ENCODE measurements around the gene NAPG. TPM values are rescaled to one million over a fixed set of nuclear protein-coding genes. Genes with fewer than 3 reads are reported as not detected.
A peak's percentile ranks its signal among the peaks of the same experiment; 100 is the strongest.

The NAPG gene
- total RNA-seq, 2 experiments from 2014 or later, result 26.6 to 32.1 TPM

DNA sequence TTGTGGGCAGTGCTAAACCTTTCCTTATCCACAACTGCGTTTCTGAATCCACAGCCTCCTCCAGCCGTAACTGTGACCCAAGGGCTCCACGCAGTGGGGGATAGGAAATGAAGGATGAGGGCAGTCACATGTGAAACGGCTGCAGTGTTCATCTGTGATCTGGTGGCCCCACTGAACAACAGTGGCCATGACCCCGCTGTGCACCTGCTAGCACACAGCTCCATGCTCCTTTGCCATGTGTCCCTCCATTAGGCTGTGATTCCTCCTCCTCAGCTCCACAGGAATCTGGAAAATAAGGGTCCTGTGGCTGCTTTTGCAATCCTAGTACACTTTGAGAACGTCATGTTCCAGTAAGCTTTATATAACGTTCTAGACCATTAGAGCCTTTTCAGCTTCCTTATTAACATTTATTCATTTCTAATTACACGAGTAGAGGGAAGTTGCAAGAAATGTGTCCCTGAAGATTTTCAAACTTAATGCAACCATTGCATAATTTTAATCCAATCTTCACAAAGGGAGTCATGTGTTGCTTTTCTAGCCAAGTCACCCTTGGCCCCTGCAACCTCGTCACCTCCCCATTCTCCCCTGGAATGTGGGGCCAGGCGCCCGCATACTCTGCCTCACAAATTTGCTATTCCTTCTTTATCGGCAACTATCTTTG lies 7.1 kb upstream of the NAPG start:
- no peak for DNase-seq
- Mint-ChIP-seq H3K36me3 (ENCODE audit: low read depth) (no peaks in the 10 kb centered on the region), H3K9me3 (no peaks in the 10 kb centered on the region), H3K27me3 (peaks cover 26% of the 10 kb centered on the region), H3K4me3 (no peak overlapping the region), H3K4me1 (peaks cover 4% of the 10 kb centered on the region), H3K27ac (no peak overlapping the region)
- ChIA-PET POLR2A (interaction anchor here (0.6 kb wide), 1 partner anchor 656 kb away, joined by 3 read pairs; no protein-coding TSS in a partner anchor), CTCF (no interaction called here)

DNA sequence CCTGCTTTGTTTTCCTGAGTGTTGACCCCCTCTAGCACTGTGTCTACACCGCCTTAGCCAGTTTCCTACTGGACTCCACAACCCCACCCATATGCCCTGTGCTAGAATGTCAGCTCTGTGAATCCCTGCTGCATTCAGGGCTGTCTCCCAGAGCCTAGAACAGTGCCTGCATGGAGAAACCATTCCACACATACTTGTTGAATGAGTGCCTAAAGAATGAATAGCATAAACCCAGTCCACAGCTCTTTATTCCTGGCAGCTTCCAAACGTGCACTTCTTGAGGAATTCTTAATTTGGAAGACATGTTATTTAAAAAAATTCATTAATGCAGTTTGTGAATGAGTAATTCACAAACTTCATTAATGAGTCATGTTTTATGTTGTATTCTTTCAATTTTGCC lies 6.5 kb upstream of the NAPG start:
- Mint-ChIP-seq H3K9me3 (no peaks in the 10 kb centered on the region), H3K27me3 (peaks cover 26% of the 10 kb centered on the region), H3K36me3 (ENCODE audit: low read depth) (no peaks in the 10 kb centered on the region), H3K4me1 (peaks cover 6% of the 10 kb centered on the region), H3K27ac (no peak overlapping the region), H3K4me3 (no peak overlapping the region)
- no peak for DNase-seq
- ChIA-PET POLR2A (interaction anchor here (0.6 kb wide), 1 partner anchor 656 kb away, joined by 3 read pairs; no protein-coding TSS in a partner anchor), CTCF (no interaction called here)

GRCh38 chr18:10519999-10520935 lies 5.6 kb upstream of the NAPG start:
- no peaks in the 10 kb centered on the region for H3K36me3 Mint-ChIP-seq (ENCODE audit: low read depth)
- peaks cover 15% of the 10 kb centered on the region for H3K4me1 Mint-ChIP-seq
- ChIA-PET POLR2A (no interaction called here), CTCF (interaction anchor here (1.3 kb wide), 1 partner anchor 549 kb away, joined by 3 read pairs; no protein-coding TSS in a partner anchor)
- H3K27ac Mint-ChIP-seq, result no peak overlapping the region
- H3K9me3 Mint-ChIP-seq, result no peaks in the 10 kb centered on the region
- peak; percentile 76 for DNase-seq
- H3K4me3 Mint-ChIP-seq, result no peak overlapping the region
- H3K27me3 Mint-ChIP-seq, result peaks cover 20% of the 10 kb centered on the region

DNA sequence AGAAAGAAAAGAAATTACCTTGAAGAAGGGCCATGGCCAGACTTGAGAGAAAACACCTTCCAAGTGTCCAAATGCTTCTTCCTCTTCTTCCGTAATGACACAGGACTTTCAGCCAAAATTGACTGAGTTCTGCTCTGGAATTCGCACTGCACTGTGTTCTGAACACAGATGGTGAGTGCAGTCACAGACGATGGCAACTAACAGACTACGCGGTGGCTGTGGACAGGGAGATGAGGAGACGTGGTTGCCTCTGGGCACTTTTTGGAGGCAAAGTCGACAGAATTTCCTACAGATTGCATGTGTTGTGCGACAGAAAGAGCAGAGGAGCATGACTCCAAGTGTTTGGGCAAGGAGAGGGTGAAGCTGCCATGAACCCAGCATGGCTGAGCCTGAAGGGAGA lies 4.3 kb upstream of the NAPG start:
- POLR2A ChIA-PET, result no interaction called here
- Mint-ChIP-seq H3K27ac (no peak overlapping the region), H3K9me3 (no peaks in the 10 kb centered on the region), H3K27me3 (peaks cover 17% of the 10 kb centered on the region), H3K4me1 (peaks cover 20% of the 10 kb centered on the region), H3K36me3 (ENCODE audit: low read depth) (no peaks in the 10 kb centered on the region), H3K4me3 (no peak overlapping the region)
- DNase-seq, result no peak
- CTCF ChIA-PET, result no interaction called here

DNA sequence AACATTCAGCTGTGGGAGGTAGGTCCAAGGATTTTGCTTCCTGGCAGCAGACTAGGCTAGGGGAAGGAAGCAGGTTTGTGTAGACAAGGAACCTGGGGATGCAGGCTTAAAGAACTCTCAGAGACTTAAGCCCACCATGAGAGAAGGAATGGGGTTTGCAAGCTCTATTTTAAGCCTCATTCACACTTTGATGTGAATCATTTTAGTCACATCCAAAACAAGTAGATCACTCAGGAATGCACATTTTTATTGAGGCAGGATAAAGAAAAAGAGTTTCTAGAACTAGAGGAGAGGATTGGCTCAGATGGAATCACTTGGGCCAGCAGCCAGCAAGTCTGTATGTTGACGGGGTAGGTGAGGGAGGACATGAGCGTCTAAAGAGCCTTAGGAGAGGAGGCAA lies 3.3 kb upstream of the NAPG start:
- Mint-ChIP-seq H3K4me1 (peaks cover 28% of the 10 kb centered on the region), H3K36me3 (ENCODE audit: low read depth) (peaks cover 2% of the 10 kb centered on the region), H3K9me3 (no peaks in the 10 kb centered on the region), H3K4me3 (no peak overlapping the region), H3K27me3 (peaks cover 12% of the 10 kb centered on the region), H3K27ac (no peak overlapping the region)
- ChIA-PET POLR2A (no interaction called here), CTCF (interaction anchor here (0.6 kb wide), 1 partner anchor 1187 kb away, joined by 3 read pairs; no protein-coding TSS in a partner anchor)
- no peak for DNase-seq

DNA sequence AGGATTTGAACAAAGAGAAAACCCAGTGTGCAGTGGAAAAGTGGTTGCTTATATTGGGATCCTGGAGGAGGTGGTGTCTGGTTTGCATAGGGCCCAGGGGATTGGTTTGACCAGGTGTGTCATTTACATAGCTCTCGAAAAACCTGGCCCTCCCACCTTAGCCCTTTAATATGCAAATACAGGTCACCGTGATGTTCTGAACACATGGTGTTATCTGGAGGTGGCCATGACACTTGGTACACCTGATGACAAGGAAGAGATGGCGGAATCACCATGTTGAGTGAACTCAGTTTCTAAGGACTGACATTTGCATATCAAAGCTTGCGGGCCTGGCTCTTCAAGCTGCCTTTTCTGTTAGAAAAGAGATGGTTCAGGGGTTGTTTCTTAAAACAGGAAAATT lies 2.3 kb upstream of the NAPG start:
- H3K36me3 Mint-ChIP-seq (ENCODE audit: low read depth), result peaks cover 2% of the 10 kb centered on the region
- ChIA-PET POLR2A (no interaction called here), CTCF (no interaction called here)
- DNase-seq, result no peak
- no peak overlapping the region for H3K4me3 Mint-ChIP-seq
- no peak overlapping the region for H3K27ac Mint-ChIP-seq
- peaks cover 8% of the 10 kb centered on the region for H3K27me3 Mint-ChIP-seq
- peaks cover 34% of the 10 kb centered on the region for H3K4me1 Mint-ChIP-seq
- H3K9me3 Mint-ChIP-seq, result no peaks in the 10 kb centered on the region

GRCh38 chr18:10524507-10525370 lies 1.1 kb upstream of the NAPG start:
- H3K27me3 Mint-ChIP-seq, result peaks cover 4% of the 10 kb centered on the region
- peak overlapping the region; percentile 25 for H3K27ac Mint-ChIP-seq
- ChIA-PET POLR2A (no interaction called here), CTCF (interaction anchor here (1.1 kb wide), 1 partner anchor 10 kb away, joined by 3 read pairs; no protein-coding TSS in a partner anchor)
- DNase-seq, result no peak
- H3K4me1 Mint-ChIP-seq, result peaks cover 42% of the 10 kb centered on the region
- peaks cover 2% of the 10 kb centered on the region for H3K36me3 Mint-ChIP-seq (ENCODE audit: low read depth)
- H3K4me3 Mint-ChIP-seq, result peak overlapping the region; percentile 96
- no peaks in the 10 kb centered on the region for H3K9me3 Mint-ChIP-seq

DNA sequence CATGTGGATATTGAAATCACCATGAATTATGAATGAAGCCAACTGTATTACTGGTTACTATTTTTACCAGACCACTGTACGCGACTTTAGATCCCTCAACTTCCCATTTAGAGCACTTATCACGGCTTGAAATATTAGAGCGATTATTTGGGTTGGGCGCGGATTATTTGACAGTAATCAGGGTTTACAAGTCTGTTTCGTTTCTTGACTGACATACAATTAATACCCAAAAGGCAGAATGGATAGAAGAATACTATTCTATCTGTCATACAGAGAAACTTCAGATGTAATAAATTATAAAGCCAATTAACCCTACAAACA lies 496 bp upstream of the NAPG start:
- Mint-ChIP-seq H3K9me3 (no peaks in the 10 kb centered on the region), H3K4me3 (peak overlapping the region; percentile 96), H3K4me1 (peaks cover 48% of the 10 kb centered on the region), H3K27me3 (peaks cover 4% of the 10 kb centered on the region), H3K27ac (peak overlapping the region; percentile 97), H3K36me3 (ENCODE audit: low read depth) (peaks cover 5% of the 10 kb centered on the region)
- ChIA-PET POLR2A (no interaction called here), CTCF (interaction anchor here (1.0 to 1.1 kb wide), 3 partner anchors 9 to 11 kb away, joined by 3 to 4 read pairs (median 3); no protein-coding TSS in a partner anchor)
- DNase-seq, result no peak

DNA sequence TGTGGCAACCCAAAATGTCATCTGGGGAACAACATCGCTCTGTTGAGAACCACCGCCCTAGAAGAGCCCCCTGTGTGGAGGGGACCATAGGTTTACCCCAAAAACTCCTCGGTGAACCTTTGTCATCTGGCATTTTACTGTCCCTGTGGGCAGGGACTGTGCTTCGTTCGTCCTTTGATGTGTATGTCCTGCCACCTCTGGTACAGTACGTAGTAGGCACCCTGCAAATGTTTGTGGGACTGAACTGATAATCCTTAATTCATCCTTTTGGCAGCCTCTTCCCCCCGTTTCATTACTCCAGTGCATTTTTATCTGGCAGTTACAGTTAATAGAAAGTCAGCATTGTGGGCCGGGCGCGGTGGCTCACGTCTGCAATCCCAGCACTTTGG lies 728 bp downstream of the NAPG start:
- H3K9me3 Mint-ChIP-seq, result no peaks in the 10 kb centered on the region
- CTCF ChIA-PET, result interaction anchor here (0.7 to 1.2 kb wide), 2 partner anchors 9 to 44 kb away, joined by 3 to 4 read pairs; no protein-coding TSS in a partner anchor

DNA sequence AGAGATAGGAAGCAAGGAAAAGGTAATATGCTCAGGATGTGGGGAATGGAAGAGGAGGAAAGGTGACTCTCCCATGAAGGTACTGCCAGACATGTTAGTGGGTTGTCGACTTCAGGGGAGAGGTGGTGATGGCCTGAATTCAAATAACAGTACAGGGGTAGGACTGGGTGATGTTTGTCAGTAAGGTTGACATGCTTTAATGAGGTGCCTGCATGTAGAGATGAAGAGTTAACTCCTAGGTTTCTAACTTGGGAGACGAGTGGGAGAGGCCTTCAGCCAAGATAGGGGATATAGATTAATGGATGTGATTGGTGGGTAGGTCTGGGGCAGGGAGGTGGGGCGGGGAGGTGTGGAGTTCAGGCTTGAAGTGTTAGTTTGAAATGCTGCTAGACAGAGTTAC lies 2.6 kb downstream of the NAPG start:
- POLR2A ChIA-PET, result no interaction called here
- H3K4me3 Mint-ChIP-seq, result peak overlapping the region; percentile 13
- H3K36me3 Mint-ChIP-seq (ENCODE audit: low read depth), result peaks cover 10% of the 10 kb centered on the region
- no peak for DNase-seq
- H3K27me3 Mint-ChIP-seq, result no peaks in the 10 kb centered on the region
- H3K27ac Mint-ChIP-seq, result no peak overlapping the region
- CTCF ChIA-PET, result no interaction called here
- peaks cover 54% of the 10 kb centered on the region for H3K4me1 Mint-ChIP-seq
- H3K9me3 Mint-ChIP-seq, result no peaks in the 10 kb centered on the region

More for the DNA sequence above, 728 bp downstream of the NAPG start:
- peaks cover 9% of the 10 kb centered on the region for H3K36me3 Mint-ChIP-seq (ENCODE audit: low read depth)
- H3K4me3 Mint-ChIP-seq, result peak overlapping the region; percentile 96
- H3K27ac Mint-ChIP-seq, result peak overlapping the region; percentile 97
- peaks cover 3% of the 10 kb centered on the region for H3K27me3 Mint-ChIP-seq
- H3K4me1 Mint-ChIP-seq, result peaks cover 54% of the 10 kb centered on the region
- POLR2A ChIA-PET, result no interaction called here
- no peak for DNase-seq

DNA sequence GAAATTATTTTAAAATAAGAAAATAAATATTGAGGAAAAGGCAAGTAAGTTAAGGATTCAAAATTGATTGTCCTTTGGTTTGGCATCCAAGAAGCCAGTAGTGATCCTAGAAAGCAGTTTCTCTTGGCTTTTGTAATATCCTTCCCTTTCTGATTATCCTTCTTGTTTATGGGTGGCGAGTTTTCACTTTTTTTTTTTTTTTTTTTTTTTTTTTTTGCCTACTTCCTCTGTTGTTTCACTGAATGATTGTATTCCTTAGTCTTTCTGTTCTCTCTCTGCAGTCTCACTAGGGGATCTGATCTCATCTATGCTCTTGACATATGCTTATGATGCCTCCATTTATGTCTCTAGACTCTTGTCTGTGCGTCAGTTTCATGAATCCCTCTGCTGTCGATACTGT lies 4.2 kb downstream of the NAPG start:
- CTCF ChIA-PET, result no interaction called here
- POLR2A ChIA-PET, result interaction anchor here (0.6 kb wide), 1 partner anchor 1387 kb away, joined by 3 read pairs; no protein-coding TSS in a partner anchor
- H3K4me1 Mint-ChIP-seq, result peaks cover 45% of the 10 kb centered on the region

DNA sequence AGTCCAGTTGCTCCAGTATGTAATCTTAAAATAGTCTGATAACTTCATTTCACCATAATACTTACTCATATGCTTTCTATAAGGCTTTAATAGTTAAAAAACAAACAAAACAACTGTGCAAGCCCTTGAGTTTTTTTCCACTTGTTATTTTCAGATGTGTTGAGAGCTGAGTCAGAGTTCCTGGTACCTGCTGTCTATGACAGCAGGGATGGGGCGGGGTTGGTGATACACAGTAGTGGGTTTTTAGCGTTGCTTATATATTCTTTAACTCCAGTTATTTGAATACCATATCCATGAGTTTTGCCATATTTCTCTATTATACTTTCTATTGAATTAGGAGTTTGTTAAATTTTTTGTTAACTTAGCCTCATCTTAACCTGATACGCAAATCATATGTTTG lies 5.0 kb downstream of the NAPG start:
- Mint-ChIP-seq H3K4me1 (peaks cover 39% of the 10 kb centered on the region), H3K36me3 (ENCODE audit: low read depth) (peaks cover 21% of the 10 kb centered on the region), H3K27ac (peak overlapping the region; percentile 48), H3K9me3 (no peaks in the 10 kb centered on the region), H3K27me3 (no peaks in the 10 kb centered on the region), H3K4me3 (no peak overlapping the region)
- ChIA-PET POLR2A (interaction anchor here (0.9 kb wide), 1 partner anchor 616 kb away, joined by 3 read pairs; no protein-coding TSS in a partner anchor), CTCF (interaction anchor here (0.6 kb wide), 1 partner anchor 1914 kb away, joined by 3 read pairs; no protein-coding TSS in a partner anchor)
- no peak for DNase-seq

More for the DNA sequence above, 4.2 kb downstream of the NAPG start:
- Mint-ChIP-seq H3K4me3 (no peak overlapping the region), H3K27me3 (no peaks in the 10 kb centered on the region), H3K36me3 (ENCODE audit: low read depth) (peaks cover 17% of the 10 kb centered on the region), H3K9me3 (no peaks in the 10 kb centered on the region), H3K27ac (peak overlapping the region; percentile 48)
- DNase-seq, result no peak
